Measurements from ENCODE around the gene FAM20C. TPM values are rescaled to one million over a fixed set of nuclear protein-coding genes. Genes with fewer than 3 reads are reported as not detected.

Gene FAM20C
- total RNA-seq, 3 donors from 2014 or later (not counting 1 experiment from before 2014, with no cell fraction given): 1.2 to 8.6 (median 3.9) TPM

DNA sequence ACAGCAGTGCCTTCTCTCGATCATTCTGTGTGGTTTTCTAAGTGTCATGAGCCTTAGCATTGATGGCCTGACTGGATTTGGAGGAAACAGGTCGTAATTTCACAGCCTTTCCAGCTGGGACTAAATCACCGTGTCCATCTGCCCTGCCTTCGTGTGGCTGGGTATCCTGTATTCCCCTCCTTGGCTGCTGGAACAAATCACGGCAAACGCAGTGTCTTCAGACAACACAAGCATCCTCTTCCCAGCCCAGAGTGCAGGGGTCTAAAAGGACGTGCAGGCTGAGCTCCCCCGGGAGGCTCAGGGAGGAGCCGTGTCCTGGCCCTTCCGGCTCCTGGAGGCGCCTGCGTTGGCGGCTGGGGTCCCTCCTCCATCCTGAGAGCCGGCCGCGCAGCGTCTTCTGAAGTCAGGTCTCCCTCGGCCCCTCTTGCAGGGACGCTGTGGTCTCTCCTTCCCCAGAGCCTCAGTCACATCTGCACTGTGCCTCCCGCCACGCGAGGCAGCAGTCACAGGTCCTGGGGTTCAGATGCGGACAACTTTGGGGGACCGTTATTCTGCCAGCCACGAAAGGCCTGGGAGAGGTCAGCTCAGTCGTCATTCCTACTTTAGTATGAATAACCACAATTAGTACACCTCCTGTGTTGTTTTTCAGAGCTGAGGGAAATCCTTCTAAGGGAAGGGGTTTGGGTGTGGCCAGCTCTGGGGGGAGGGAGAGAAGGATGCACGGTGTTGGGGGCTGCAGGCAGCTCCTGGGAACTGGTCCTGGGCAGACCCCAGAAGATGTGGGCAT, 41.1 kb downstream of the FAM20C start:
- WGBS (ENCODE audit: insufficient coverage): 80% methylated on average over 26 of the region's 27 CpGs
- Histone ChIP-seq H3K27me3 (ENCODE audit: control insufficient read depth, insufficient read depth, low read length) (no peaks in the 10 kb centered on the region), H3K4me3 (ENCODE audit: low read length) (no peak overlapping the region), H3K9me3 (ENCODE audit: control insufficient read depth, insufficient read depth, low read length) (no peaks in the 10 kb centered on the region), H3K4me1 (ENCODE audit: control insufficient read depth, insufficient read depth, low read length) (no peaks in the 10 kb centered on the region), H3K36me3 (ENCODE audit: control insufficient read depth, insufficient read depth, low read length) (no peaks in the 10 kb centered on the region), H3K27ac (ENCODE audit: low read length) (no peak overlapping the region)
- no peak overlapping the region for H3K27ac Mint-ChIP-seq
- no peak for TF ChIP-seq CTCF (IDR thresholded peaks at IDR 0.05)
- H3K9me3 Mint-ChIP-seq: no peaks in the 10 kb centered on the region
- no peaks in the 10 kb centered on the region for H3K27me3 Mint-ChIP-seq (ENCODE audit: low read depth in 2 of 2)
- H3K4me3 Mint-ChIP-seq: no peak overlapping the region
- H3K36me3 Mint-ChIP-seq: no peaks in the 10 kb centered on the region
- DNase-seq (no peak), ATAC-seq (no peak)
- intact Hi-C loops (cut with micrococcal nuclease): no loop called here
- H3K4me1 Mint-ChIP-seq: no peaks in the 10 kb centered on the region

DNA sequence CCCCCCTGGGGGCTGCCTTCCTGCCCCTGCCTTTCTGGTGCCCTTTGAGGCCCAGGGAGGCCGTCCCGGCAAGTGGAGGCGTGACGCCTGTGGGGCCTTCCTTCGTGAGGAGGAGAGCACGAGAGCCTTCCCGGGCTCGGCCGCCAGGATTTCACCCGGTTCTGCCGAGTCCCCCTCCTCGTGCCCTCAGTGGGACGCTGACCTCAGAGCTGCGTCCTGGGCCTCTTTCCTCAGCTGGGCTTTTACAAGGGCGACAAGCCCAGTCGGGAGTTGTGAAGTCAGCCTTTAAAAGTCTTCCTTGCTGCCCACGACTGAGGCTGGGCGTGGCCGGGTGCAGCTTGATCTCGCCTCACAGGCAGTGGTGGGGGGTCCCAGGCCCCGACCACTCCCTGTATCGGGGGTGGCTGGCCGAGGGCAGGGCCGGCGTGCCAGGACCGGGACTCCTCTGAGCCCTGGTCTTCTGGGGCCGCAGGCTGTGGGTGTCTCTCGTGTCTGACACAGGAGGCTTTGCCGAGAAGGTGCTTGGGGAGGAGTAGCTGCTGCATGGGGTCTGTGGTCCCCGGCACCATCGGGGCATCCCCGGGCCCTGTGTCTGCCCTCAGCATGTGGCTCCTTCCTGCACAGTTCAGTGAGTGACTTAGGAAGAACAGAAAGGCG, 41.8 kb downstream of the FAM20C start:
- DNase-seq: no peak
- H3K36me3 ChIP-seq (ENCODE audit: control insufficient read depth, insufficient read depth, low read length): no peaks in the 10 kb centered on the region
- Mint-ChIP-seq H3K4me3 (no peak overlapping the region), H3K9me3 (no peaks in the 10 kb centered on the region), H3K27ac (no peak overlapping the region), H3K36me3 (no peaks in the 10 kb centered on the region), H3K4me1 (no peaks in the 10 kb centered on the region), H3K27me3 (ENCODE audit: low read depth in 2 of 2) (no peaks in the 10 kb centered on the region)
- intact Hi-C loops (cut with micrococcal nuclease): no loop called here
- H3K4me1 ChIP-seq (ENCODE audit: control insufficient read depth, insufficient read depth, low read length): no peaks in the 10 kb centered on the region
- 88% methylated on average over 33 of the region's 33 CpGs for WGBS (ENCODE audit: insufficient coverage)
- no peak for ATAC-seq
- no peak overlapping the region for H3K4me3 ChIP-seq (ENCODE audit: low read length)
- no peaks in the 10 kb centered on the region for H3K27me3 ChIP-seq (ENCODE audit: control insufficient read depth, insufficient read depth, low read length)
- no peak overlapping the region for H3K27ac ChIP-seq (ENCODE audit: low read length)
- TF ChIP-seq CTCF (IDR thresholded peaks at IDR 0.05): no peak
- no peaks in the 10 kb centered on the region for H3K9me3 ChIP-seq (ENCODE audit: control insufficient read depth, insufficient read depth, low read length)

DNA sequence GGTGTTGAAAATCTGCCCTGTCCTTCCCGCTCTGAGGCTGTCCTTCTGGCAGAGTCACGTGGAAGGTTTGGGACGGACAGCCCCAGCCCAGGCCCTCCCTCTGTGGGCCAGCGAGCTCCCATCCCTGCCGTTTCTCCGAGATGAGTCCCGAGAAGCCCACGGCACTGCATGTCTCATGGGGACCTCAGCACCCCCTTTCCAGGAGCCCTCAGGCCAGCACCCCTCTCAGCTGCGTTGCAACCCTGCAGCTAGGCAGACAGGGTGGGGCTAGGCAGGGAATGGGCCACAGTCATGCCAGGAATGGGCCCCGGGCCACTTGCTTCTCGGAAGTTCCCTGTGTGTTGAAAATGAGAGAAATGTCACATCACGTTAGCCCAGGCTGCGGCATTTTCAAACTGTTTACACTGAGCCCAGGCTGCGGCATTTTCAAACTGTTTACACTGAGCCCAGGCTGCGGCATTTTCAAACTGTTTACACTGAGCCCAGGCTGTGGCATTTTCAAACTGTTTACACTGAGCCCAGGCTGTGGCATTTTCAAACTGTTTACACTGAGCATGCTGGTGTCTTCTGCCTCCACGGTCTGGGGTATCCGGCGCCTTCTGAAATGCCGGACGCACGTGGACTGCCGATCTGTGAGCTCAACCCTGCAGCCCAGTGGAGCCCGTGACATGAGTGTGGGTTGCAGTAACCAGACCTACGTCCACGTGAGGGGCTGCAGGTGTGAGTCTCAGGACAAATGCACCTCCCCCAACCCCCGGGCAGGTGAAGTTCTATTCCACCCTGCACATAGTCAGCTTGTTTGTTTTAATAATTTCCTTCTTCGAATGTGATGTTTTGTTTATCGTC, 42.6 kb downstream of the FAM20C start:
- Mint-ChIP-seq H3K4me3 (no peak overlapping the region), H3K4me1 (no peaks in the 10 kb centered on the region), H3K27ac (no peak overlapping the region), H3K27me3 (ENCODE audit: low read depth in 2 of 2) (no peaks in the 10 kb centered on the region), H3K9me3 (no peaks in the 10 kb centered on the region), H3K36me3 (no peaks in the 10 kb centered on the region)
- no peaks in the 10 kb centered on the region for H3K4me1 ChIP-seq (ENCODE audit: control insufficient read depth, insufficient read depth, low read length)
- H3K9me3 ChIP-seq (ENCODE audit: control insufficient read depth, insufficient read depth, low read length): no peaks in the 10 kb centered on the region
- WGBS (ENCODE audit: insufficient coverage): 91% methylated on average over 28 of the region's 28 CpGs
- H3K27ac ChIP-seq (ENCODE audit: low read length): no peak overlapping the region
- no peak overlapping the region for H3K4me3 ChIP-seq (ENCODE audit: low read length)
- intact Hi-C loops (cut with micrococcal nuclease): no loop called here
- H3K36me3 ChIP-seq (ENCODE audit: control insufficient read depth, insufficient read depth, low read length): no peaks in the 10 kb centered on the region
- no peak for TF ChIP-seq CTCF (IDR thresholded peaks at IDR 0.05)
- H3K27me3 ChIP-seq (ENCODE audit: control insufficient read depth, insufficient read depth, low read length): no peaks in the 10 kb centered on the region
- DNase-seq (no peak), ATAC-seq (no peak)

All from natural killer cell (primary cell).